Measurements from ENCODE around the gene DIPK2B. TPM values are rescaled to one million over a fixed set of nuclear protein-coding genes. Genes with fewer than 3 reads are reported as not detected.

DIPK2B gene
- total and polyA plus RNA-seq, 2 of the 4 experiments (the other 2 are of a cell fraction) = not detected

DNA sequence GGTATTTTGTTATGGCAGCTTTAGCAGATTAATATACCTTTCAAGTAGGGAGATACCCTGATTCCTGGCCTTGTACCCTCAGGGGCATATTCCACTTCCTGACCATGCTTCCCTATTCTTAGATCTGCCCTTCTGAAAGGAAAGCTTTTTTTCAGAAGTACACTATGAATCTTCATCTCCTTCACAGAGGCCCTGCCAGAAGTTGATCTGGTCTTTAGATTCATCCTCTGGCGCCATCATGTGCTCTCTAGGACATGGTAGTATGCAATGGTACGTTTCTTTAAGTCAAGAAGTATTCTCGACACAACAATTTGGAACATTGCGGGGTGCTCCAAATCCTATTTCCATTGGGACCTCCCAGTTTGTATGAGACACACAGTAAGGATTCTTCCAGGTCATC lies 39.6 kb upstream of the DIPK2B start:
- Histone ChIP-seq H2BK5ac (ENCODE audit: low read depth, low read length, poor library complexity, severe bottlenecking) (no peak overlapping the region), H4K20me1 (ENCODE audit: insufficient read depth, low read length) (no peaks in the 10 kb centered on the region), H3K18ac (ENCODE audit: low read depth, low read length) (no peak overlapping the region), H3K9me1 (ENCODE audit: insufficient read depth, low read length) (no peaks in the 10 kb centered on the region), H2AK9ac (replicated peaks; ENCODE audit: low read depth, low read length, poor library complexity) (no peak overlapping the region), H2AK5ac (ENCODE audit: low read depth, low read length) (no peak overlapping the region), H3K56ac (ENCODE audit: extremely low read depth, insufficient read depth, low read length) (no peak overlapping the region), H3K4me3 (ENCODE audit: insufficient read depth, low read depth, low read length) (no peak overlapping the region), H2BK20ac (ENCODE audit: low read depth, low read length) (no peak overlapping the region), H3K27me3 (ENCODE audit: control insufficient read depth, insufficient read depth, low read length) (peaks cover 19% of the 10 kb centered on the region), H3K27ac (ENCODE audit: insufficient read depth, low read length) (no peak overlapping the region), H2AFZ (replicated peaks; ENCODE audit: low read length, poor library complexity) (no peak overlapping the region), H3K9me3 (ENCODE audit: control insufficient read depth, insufficient read depth, low read length) (no peaks in the 10 kb centered on the region), H3K4me1 (ENCODE audit: control insufficient read depth, insufficient read depth, low read length) (no peaks in the 10 kb centered on the region), H3K36me3 (ENCODE audit: control insufficient read depth, insufficient read depth, low read length) (no peaks in the 10 kb centered on the region), H2BK120ac (ENCODE audit: low read depth, low read length) (no peak overlapping the region), H3K4me2 (ENCODE audit: low read depth, low read length) (no peak overlapping the region), H4K5ac (ENCODE audit: low read depth, low read length) (no peak overlapping the region), H3K79me1 (ENCODE audit: low read depth in 1 of 2, low read length in 2 of 2) (no peaks in the 10 kb centered on the region), H3K23ac (ENCODE audit: low read depth, low read length) (no peak overlapping the region), H3K9ac (ENCODE audit: low read depth, low read length) (no peak overlapping the region), H3K14ac (replicated peaks; ENCODE audit: low read depth, low read length) (no peak overlapping the region), H2BK15ac (ENCODE audit: low read depth, low read length) (no peak overlapping the region), H3K4ac (ENCODE audit: low read depth, low read length) (no peak overlapping the region), H4K8ac (ENCODE audit: low read depth in 2 of 2, low read length in 2 of 2) (no peak overlapping the region), H4K91ac (ENCODE audit: insufficient read depth, low read depth, low read length) (no peak overlapping the region)
- in situ Hi-C loops (cut with MboI; ENCODE audit: low sequenced_read_pairs) (no loop called here), intact Hi-C loops (cut with micrococcal nuclease) (no loop called here), dilution Hi-C loops (cut with HindIII; ENCODE audit: low sequenced_read_pairs, unreplicated experiment) (no loop called here)
- TF ChIP-seq CEBPB (IDR thresholded peaks at IDR 0.05; ENCODE audit: low read depth, low read length) = no peak
- TF ChIP-seq MXI1 (IDR thresholded peaks at IDR 0.05; ENCODE audit: borderline replicate concordance, low read depth, low read length) = no peak
- TF ChIP-seq FOS (IDR thresholded peaks at IDR 0.05; ENCODE audit: low read depth, low read length) = no peak
- TF ChIP-seq, protein P1, sequence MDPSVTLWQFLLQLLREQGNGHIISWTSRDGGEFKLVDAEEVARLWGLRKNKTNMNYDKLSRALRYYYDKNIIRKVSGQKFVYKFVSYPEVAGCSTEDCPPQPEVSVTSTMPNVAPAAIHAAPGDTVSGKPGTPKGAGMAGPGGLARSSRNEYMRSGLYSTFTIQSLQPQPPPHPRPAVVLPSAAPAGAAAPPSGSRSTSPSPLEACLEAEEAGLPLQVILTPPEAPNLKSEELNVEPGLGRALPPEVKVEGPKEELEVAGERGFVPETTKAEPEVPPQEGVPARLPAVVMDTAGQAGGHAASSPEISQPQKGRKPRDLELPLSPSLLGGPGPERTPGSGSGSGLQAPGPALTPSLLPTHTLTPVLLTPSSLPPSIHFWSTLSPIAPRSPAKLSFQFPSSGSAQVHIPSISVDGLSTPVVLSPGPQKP (IDR thresholded peaks at IDR 0.05; ENCODE audit: borderline replicate concordance, low read depth, low read length) = no peak
- TF ChIP-seq CTCF (conservative IDR thresholded peaks at IDR 0.05; ENCODE audit: low read depth, low read length) = no peak
- TF ChIP-seq POLR2A (IDR thresholded peaks at IDR 0.05; ENCODE audit: low read depth, low read length) = no peak
- TF ChIP-seq USF2 (IDR thresholded peaks at IDR 0.05; ENCODE audit: low read depth, low read length) = no peak
- no peak for TF ChIP-seq RAD21 (IDR thresholded peaks at IDR 0.05; ENCODE audit: low read length)
- TF ChIP-seq SMC3 (IDR thresholded peaks at IDR 0.05; ENCODE audit: low read depth, low read length) = no peak
- TF ChIP-seq RFX5 (IDR thresholded peaks at IDR 0.05; ENCODE audit: low read depth, low read length) = no peak
- TF ChIP-seq MAFK (IDR thresholded peaks at IDR 0.05; ENCODE audit: low read depth, low read length) = no peak
- no peak for TF ChIP-seq BHLHE40 (IDR thresholded peaks at IDR 0.05; ENCODE audit: low read depth, low read length)
- no peak for TF ChIP-seq MAZ (IDR thresholded peaks at IDR 0.05; ENCODE audit: borderline replicate concordance, low read depth, low read length)
- ChIA-PET POLR2A (ENCODE audit: unreplicated experiment) (no interaction called here), CTCF (no interaction called here)
- no peak for DNase-seq
- BruUV-seq (replicated peaks) = no TSS peak
- 70% methylated on average over 2 of the region's 4 CpGs; no CpG with 5 or more reads in 1 of the 2 experiments for WGBS, 2 experiments (ENCODE audit: extremely low coverage in 2 of 2, insufficient read length in 1 of 2)
- ATAC-seq (ENCODE audit: low read depth) = no peak

All from IMR-90 (cell line).